Glutamatergic neuron (in vitro differentiated cells): ENCODE results near the gene GSDME. TPM values are rescaled to one million over a fixed set of nuclear protein-coding genes. Genes with fewer than 3 reads are reported as not detected.
A peak's percentile ranks its signal among the peaks of the same experiment; 100 is the strongest.

ENCODE experiments used
- DNase-seq: peaks from one replicate; pipeline ENCODE4 v3.0.0; 2022
- H3K27ac Mint-ChIP-seq: one replicate; pipeline ENCODE4 v1.8.0; 2020; ENCODE audit warnings: mild to moderate bottlenecking, mixed read lengths, inconsistent platforms; ENCODE audit not compliant: unreplicated experiment
- H3K27me3 Mint-ChIP-seq: one replicate; pipeline ENCODE4 v1.8.0; 2020; ENCODE audit warnings: mild to moderate bottlenecking, moderate library complexity, mixed read lengths, inconsistent platforms; ENCODE audit not compliant: unreplicated experiment
- H3K36me3 Mint-ChIP-seq: one replicate; pipeline ENCODE4 v1.8.0; 2020; ENCODE audit warnings: mild to moderate bottlenecking, mixed read lengths, inconsistent platforms; ENCODE audit not compliant: unreplicated experiment
- H3K4me1 Mint-ChIP-seq: one replicate; pipeline ENCODE4 v1.8.0; 2020; ENCODE audit warnings: mild to moderate bottlenecking, low read depth, mixed read lengths, inconsistent platforms; ENCODE audit not compliant: unreplicated experiment
- H3K4me3 Mint-ChIP-seq: one replicate; pipeline ENCODE4 v1.8.0; 2020; ENCODE audit warnings: mild to moderate bottlenecking, mixed read lengths, inconsistent platforms; ENCODE audit not compliant: unreplicated experiment
- H3K9me3 Mint-ChIP-seq: one replicate; pipeline ENCODE4 v1.8.0; 2020; ENCODE audit warnings: mild to moderate bottlenecking, moderate library complexity, mixed read lengths, inconsistent platforms; ENCODE audit not compliant: unreplicated experiment
- CTCF ChIP-seq: fragments of 200-600 bp; sonication (generic); IDR thresholded peaks from one replicate; pipeline ENCODE4 v1.5.0; 2021; ENCODE audit not compliant: partially characterized antibody, unreplicated experiment
- total RNA-seq: library from RNA; stranded (reverse); fragmentation: NEBNext Ultra II Directional; extraction: Animal tissue kit (Norgen Biotek cat#: 25700); gene quantifications from one replicate; pipeline ENCODE4 v1.2.1, GENCODE V29; 2021; ENCODE audit not compliant: unreplicated experiment

The GSDME gene
- total RNA-seq, 1 donor from 2014 or later, result 12.7 TPM

DNA sequence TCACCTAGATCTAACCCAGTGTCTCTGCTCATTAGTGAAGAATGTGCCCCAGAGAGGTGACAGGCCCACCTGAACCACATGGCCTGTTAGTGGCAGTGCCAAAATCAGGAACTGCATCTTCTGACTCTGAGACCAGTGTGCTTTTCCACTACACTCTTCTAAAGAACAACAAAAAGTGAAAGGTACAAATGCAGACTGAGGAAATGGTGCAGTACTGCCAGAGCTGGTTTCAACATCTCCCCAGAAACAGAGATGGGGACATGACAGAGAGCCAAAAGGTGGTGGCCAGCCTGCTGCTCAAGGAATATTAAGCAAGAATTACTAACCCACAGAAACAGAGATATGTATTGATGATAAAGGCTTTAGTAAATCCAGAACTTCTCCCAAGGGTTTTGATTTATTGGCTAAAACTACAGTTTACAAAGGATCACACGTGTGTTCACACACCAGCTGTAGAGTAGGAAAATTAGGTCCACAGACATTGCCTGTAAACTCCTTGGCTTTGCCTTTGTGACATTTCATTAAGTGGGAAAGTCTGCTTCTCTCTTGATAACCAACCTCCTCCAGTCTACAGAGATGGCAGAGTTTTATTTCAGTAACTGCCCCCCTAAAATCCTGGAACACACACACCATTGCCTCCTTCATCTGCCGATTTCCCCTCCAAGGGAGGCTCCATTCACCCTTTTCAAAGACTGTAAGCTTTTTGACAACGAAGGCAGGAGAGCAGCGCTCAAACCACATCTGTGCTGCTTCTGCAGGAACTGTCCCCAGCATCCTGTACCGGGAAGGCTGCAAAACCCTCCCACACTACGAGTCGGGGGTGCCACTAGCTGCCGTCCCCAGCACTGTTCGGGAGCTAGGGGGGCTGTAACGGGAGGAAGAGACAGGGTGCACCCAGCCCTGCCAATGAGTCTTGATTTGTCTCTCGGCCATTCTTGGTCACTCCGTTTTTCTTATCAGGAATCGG lies 29.8 kb downstream of the GSDME start:
- Mint-ChIP-seq H3K27me3 (peaks cover 6% of the 10 kb centered on the region), H3K27ac (no peak overlapping the region), H3K36me3 (no peaks in the 10 kb centered on the region), H3K4me1 (peaks cover 25% of the 10 kb centered on the region), H3K9me3 (peaks cover 7% of the 10 kb centered on the region), H3K4me3 (no peak overlapping the region)
- no peak for TF ChIP-seq CTCF
- DNase-seq, result no peak

DNA sequence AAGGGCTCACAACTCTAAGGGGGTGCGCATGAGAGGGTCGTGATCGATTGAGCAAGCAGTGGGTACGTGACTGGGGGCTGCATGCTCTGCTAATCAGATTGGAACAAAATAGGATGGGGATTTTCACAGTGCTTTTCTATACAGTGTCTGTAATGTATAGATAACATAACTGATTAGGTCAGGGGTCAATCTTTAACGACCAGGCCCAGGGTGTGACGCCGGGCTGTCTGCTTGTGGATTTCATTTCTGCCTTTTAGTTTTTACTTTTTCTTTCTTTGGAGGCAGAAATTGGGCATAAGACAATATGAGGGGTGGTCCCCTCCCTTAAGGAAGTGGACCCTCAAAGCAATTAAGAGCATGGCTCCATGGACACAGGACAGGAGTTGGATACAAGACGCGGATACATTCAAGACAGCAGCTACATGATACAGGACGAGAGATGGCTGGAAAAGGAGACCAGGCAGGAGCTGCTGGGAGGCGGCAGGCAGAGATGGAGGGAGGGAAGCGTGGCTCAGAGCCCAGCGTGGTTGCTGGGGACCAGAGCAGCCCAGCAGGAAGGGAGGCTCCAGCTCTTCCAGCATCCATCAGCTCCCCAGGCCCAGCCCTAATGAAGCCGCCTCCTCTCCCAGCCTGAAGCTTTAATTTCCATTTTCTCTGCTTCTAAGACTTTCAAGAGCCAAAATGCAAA lies 31.6 kb downstream of the GSDME start:
- peaks cover 31% of the 10 kb centered on the region for H3K4me1 Mint-ChIP-seq
- H3K27me3 Mint-ChIP-seq, result peaks cover 3% of the 10 kb centered on the region
- peaks cover 9% of the 10 kb centered on the region for H3K9me3 Mint-ChIP-seq
- H3K36me3 Mint-ChIP-seq, result no peaks in the 10 kb centered on the region
- H3K27ac Mint-ChIP-seq, result no peak overlapping the region
- no peak for TF ChIP-seq CTCF
- H3K4me3 Mint-ChIP-seq, result peak overlapping the region; percentile 18
- no peak for DNase-seq

DNA sequence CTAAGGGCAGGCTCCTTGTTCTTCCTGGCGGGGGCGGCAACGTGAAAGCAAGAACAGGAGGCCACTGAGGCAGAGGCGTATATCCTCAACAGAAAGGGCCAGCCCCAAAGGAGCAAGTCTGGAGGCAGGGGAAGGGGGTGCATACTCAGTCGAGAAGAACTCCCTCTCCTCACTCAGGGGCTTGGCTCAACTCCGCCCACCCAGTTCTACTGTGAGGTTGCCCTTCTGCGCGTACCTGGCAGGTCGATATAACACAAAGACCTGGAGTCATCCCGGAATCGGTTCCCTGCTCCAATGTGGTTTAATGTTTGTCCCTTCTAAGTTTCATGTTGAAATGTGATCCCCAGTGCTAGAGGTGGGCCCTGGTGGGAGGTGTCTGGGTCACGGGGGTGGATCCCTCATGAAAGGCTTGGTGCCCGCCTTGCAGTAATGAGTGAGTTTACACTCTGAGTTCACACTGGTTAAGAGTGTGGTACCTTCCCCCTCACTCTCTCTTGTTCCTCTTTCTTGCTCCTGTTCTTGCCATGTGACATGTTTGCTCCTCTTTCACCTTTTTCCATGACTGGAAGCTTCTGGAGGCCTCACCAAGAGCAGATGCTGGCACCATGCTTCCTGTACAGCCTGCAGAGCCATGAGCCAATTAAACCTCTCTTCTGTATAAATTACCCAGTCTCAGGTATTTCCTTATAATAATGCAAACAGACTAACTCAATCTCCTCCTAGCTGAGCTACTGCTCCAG lies 32.6 kb downstream of the GSDME start:
- Mint-ChIP-seq H3K4me3 (no peak overlapping the region), H3K27me3 (peaks cover 3% of the 10 kb centered on the region), H3K27ac (no peak overlapping the region), H3K9me3 (peaks cover 9% of the 10 kb centered on the region), H3K36me3 (no peaks in the 10 kb centered on the region), H3K4me1 (peaks cover 31% of the 10 kb centered on the region)
- no peak for DNase-seq
- TF ChIP-seq CTCF, result no peak

- H3K9me3 Mint-ChIP-seq, result peaks cover 7% of the 10 kb centered on the region
- H3K27me3 Mint-ChIP-seq, result peaks cover 2% of the 10 kb centered on the region
- H3K27ac Mint-ChIP-seq, result no peak overlapping the region
- H3K4me1 Mint-ChIP-seq, result peaks cover 31% of the 10 kb centered on the region
- no peaks in the 10 kb centered on the region for H3K36me3 Mint-ChIP-seq
- H3K4me3 Mint-ChIP-seq, result no peak overlapping the region
- DNase-seq, result no peak
- no peak for TF ChIP-seq CTCF
Measured at GRCh38 chr7:24723178-24723530, 34.1 kb downstream of the GSDME start.
